ENCODE measurements around the gene CPLX1. TPM values are rescaled to one million over a fixed set of nuclear protein-coding genes. Genes with fewer than 3 reads are reported as not detected.

Gene CPLX1
- total RNA-seq, 1 experiment from 2014 or later, result 3.5 TPM

DNA sequence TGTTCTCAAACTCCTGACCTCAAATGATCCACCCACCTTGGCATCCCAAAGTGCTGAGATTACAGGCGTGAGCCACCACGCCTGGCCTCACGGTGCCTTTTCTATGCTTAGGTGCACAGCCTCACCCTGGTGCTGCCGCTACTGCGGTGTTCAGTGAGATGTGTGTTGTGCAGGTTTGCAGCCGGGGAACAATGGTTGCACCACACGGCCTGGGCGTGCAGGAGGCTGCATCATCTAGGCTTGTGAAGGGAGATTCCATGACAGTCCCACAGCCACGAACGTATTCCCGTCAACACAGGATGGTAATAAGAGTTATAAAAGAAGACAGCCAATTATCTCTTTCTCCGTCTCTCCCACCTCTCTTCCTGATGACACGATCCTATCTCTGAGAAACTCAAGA is 22.0 kb downstream of the CPLX1 start (continued):
- TF ChIP-seq, protein P1, sequence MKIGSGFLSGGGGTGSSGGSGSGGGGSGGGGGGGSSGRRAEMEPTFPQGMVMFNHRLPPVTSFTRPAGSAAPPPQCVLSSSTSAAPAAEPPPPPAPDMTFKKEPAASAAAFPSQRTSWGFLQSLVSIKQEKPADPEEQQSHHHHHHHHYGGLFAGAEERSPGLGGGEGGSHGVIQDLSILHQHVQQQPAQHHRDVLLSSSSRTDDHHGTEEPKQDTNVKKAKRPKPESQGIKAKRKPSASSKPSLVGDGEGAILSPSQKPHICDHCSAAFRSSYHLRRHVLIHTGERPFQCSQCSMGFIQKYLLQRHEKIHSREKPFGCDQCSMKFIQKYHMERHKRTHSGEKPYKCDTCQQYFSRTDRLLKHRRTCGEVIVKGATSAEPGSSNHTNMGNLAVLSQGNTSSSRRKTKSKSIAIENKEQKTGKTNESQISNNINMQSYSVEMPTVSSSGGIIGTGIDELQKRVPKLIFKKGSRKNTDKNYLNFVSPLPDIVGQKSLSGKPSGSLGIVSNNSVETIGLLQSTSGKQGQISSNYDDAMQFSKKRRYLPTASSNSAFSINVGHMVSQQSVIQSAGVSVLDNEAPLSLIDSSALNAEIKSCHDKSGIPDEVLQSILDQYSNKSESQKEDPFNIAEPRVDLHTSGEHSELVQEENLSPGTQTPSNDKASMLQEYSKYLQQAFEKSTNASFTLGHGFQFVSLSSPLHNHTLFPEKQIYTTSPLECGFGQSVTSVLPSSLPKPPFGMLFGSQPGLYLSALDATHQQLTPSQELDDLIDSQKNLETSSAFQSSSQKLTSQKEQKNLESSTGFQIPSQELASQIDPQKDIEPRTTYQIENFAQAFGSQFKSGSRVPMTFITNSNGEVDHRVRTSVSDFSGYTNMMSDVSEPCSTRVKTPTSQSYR (CRISPR knock-in tag; IDR thresholded peaks at IDR 0.05), result no peak
- TF ChIP-seq NR1H2 (CRISPR knock-in tag; IDR thresholded peaks at IDR 0.05) (no peak), FOXK1 (CRISPR knock-in tag; IDR thresholded peaks at IDR 0.05) (no peak), MXD4 (CRISPR knock-in tag; IDR thresholded peaks at IDR 0.05; ENCODE audit: borderline replicate concordance) (no peak), CREB1 (CRISPR knock-in tag; IDR thresholded peaks at IDR 0.05) (no peak), ESRRA (CRISPR knock-in tag; IDR thresholded peaks at IDR 0.05; ENCODE audit: borderline replicate concordance) (no peak), CREM (CRISPR knock-in tag; IDR thresholded peaks at IDR 0.05) (no peak)
- TF ChIP-seq, protein P2, sequence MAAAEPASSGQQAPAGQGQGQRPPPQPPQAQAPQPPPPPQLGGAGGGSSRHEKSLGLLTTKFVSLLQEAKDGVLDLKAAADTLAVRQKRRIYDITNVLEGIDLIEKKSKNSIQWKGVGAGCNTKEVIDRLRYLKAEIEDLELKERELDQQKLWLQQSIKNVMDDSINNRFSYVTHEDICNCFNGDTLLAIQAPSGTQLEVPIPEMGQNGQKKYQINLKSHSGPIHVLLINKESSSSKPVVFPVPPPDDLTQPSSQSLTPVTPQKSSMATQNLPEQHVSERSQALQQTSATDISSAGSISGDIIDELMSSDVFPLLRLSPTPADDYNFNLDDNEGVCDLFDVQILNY (CRISPR knock-in tag; IDR thresholded peaks at IDR 0.05), result no peak
- TF ChIP-seq, protein P3, sequence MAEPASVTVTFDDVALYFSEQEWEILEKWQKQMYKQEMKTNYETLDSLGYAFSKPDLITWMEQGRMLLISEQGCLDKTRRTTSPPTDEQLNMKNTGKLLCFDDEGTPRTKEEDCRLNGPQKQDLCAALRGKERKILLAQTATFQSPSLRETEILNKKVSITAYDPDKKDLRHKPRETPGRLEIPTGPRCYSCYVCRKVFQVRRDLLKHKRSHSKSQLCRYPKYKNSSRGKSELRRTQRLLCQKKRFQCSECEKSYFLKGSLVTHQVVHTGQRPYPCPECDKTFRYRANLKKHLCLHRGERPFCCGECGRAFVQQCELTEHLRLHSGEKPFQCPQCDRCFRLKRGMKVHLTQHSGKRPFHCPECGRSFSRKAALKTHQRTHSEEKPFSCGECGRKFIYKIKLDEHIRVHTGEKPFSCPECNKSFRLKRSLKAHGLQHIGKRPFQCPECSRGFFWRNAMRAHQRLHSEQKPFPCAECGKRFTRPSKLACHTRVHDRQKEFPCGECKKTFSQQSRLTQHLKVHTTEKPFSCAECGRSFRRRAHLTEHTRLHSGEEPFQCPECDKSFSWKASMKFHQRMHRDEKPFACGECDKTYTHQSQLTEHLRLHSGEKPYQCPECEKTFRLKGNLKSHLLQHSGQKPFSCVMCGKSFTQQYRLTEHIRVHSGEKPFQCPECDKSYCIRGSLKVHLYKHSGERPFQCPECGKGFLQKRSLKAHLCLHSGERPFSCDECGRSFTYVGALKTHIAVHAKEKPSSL (CRISPR knock-in tag; conservative IDR thresholded peaks at IDR 0.05), result no peak

DNA sequence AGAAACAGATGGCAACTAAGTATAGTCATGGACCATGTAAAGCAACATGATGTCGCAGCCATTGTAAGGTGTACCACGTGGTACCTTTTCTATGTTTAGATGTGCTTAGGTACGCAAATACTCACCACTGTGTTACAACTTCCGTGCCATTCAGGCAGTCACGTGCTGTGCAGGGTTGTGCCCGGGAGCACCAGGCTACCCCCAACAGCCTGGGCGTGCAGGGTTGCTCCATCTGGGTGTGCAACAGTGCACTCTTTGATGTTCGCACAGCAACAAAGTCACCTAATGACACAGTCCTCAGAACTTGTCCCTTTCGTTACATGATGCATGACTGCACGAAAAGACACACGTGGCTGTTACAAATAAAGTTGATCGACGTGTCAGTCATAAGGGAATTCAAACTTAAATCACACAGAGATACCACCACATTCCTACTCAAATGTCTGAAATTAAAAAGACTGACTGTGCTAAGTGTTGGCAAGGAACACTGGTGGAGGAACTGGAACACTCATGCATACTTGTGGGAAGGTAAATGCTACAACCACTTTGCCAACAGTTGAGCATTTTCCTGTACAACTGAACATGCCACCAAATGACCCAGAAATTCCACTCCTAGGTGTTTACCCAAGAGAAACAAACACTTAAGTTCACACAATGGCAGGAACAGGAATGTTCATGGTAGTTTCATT is 24.3 kb downstream of the CPLX1 start:
- no peaks in the 10 kb centered on the region for H3K4me1 Mint-ChIP-seq
- no peaks in the 10 kb centered on the region for H3K36me3 Mint-ChIP-seq
- DNase-seq (ENCODE audit: low spot score) (no peak), ATAC-seq (no peak)
- TF ChIP-seq, protein P4, sequence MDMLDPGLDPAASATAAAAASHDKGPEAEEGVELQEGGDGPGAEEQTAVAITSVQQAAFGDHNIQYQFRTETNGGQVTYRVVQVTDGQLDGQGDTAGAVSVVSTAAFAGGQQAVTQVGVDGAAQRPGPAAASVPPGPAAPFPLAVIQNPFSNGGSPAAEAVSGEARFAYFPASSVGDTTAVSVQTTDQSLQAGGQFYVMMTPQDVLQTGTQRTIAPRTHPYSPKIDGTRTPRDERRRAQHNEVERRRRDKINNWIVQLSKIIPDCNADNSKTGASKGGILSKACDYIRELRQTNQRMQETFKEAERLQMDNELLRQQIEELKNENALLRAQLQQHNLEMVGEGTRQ (CRISPR knock-in tag; IDR thresholded peaks at IDR 0.05), result no peak
- TF ChIP-seq ZNF232 (CRISPR knock-in tag; IDR thresholded peaks at IDR 0.05) (no peak), ZNF423 (CRISPR knock-in tag; IDR thresholded peaks at IDR 0.05) (no peak), ZNF263 (CRISPR knock-in tag; IDR thresholded peaks at IDR 0.05; ENCODE audit: low read depth) (no peak), NFATC4 (CRISPR knock-in tag; IDR thresholded peaks at IDR 0.05) (no peak), ZBTB21 (CRISPR knock-in tag; IDR thresholded peaks at IDR 0.05; ENCODE audit: borderline replicate concordance) (no peak), ETV6 (CRISPR knock-in tag; IDR thresholded peaks at IDR 0.05) (no peak), ZNF416 (CRISPR knock-in tag; IDR thresholded peaks at IDR 0.05) (no peak), KAT7 (CRISPR knock-in tag; IDR thresholded peaks at IDR 0.05; ENCODE audit: borderline replicate concordance) (no peak), GRHL2 (CRISPR knock-in tag; IDR thresholded peaks at IDR 0.05; ENCODE audit: insufficient replicate concordance, severe bottlenecking) (no peak), OVOL2 (CRISPR knock-in tag; IDR thresholded peaks at IDR 0.05; ENCODE audit: borderline replicate concordance) (no peak), JUN (CRISPR knock-in tag; IDR thresholded peaks at IDR 0.05) (no peak), NFE2L1 (CRISPR knock-in tag; IDR thresholded peaks at IDR 0.05) (no peak), RORB (CRISPR knock-in tag; IDR thresholded peaks at IDR 0.05) (no peak), ZNF121 (CRISPR knock-in tag; IDR thresholded peaks at IDR 0.05) (no peak), SP1 (CRISPR knock-in tag; conservative IDR thresholded peaks at IDR 0.05) (no peak)
- TF ChIP-seq, protein P5, sequence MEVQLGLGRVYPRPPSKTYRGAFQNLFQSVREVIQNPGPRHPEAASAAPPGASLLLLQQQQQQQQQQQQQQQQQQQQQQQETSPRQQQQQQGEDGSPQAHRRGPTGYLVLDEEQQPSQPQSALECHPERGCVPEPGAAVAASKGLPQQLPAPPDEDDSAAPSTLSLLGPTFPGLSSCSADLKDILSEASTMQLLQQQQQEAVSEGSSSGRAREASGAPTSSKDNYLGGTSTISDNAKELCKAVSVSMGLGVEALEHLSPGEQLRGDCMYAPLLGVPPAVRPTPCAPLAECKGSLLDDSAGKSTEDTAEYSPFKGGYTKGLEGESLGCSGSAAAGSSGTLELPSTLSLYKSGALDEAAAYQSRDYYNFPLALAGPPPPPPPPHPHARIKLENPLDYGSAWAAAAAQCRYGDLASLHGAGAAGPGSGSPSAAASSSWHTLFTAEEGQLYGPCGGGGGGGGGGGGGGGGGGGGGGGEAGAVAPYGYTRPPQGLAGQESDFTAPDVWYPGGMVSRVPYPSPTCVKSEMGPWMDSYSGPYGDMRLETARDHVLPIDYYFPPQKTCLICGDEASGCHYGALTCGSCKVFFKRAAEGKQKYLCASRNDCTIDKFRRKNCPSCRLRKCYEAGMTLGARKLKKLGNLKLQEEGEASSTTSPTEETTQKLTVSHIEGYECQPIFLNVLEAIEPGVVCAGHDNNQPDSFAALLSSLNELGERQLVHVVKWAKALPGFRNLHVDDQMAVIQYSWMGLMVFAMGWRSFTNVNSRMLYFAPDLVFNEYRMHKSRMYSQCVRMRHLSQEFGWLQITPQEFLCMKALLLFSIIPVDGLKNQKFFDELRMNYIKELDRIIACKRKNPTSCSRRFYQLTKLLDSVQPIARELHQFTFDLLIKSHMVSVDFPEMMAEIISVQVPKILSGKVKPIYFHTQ (CRISPR knock-in tag; IDR thresholded peaks at IDR 0.05), result no peak
- TF ChIP-seq, protein P6, sequence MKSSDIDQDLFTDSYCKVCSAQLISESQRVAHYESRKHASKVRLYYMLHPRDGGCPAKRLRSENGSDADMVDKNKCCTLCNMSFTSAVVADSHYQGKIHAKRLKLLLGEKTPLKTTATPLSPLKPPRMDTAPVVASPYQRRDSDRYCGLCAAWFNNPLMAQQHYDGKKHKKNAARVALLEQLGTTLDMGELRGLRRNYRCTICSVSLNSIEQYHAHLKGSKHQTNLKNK (CRISPR knock-in tag; IDR thresholded peaks at IDR 0.05), result no peak
- TF ChIP-seq, protein P7, sequence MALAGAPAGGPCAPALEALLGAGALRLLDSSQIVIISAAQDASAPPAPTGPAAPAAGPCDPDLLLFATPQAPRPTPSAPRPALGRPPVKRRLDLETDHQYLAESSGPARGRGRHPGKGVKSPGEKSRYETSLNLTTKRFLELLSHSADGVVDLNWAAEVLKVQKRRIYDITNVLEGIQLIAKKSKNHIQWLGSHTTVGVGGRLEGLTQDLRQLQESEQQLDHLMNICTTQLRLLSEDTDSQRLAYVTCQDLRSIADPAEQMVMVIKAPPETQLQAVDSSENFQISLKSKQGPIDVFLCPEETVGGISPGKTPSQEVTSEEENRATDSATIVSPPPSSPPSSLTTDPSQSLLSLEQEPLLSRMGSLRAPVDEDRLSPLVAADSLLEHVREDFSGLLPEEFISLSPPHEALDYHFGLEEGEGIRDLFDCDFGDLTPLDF (CRISPR knock-in tag; IDR thresholded peaks at IDR 0.05), result no peak
- POLR2A ChIA-PET, result no interaction called here
- H3K9me3 Mint-ChIP-seq, result peaks cover 21% of the 10 kb centered on the region
- CTCF ChIA-PET, result no interaction called here
- H3K27ac Mint-ChIP-seq, result no peak overlapping the region
- no peak overlapping the region for H3K4me3 Mint-ChIP-seq
- peaks cover 75% of the 10 kb centered on the region for H3K27me3 Mint-ChIP-seq (ENCODE audit: low read depth)
